RWPE1 (cell line): ENCODE results near the gene SCN11A.

ENCODE experiments used
- CTCF ChIA-PET: fragments of 350-600 bp; sonication (Branson Sonifier 250); formaldehyde crosslinking; extraction: SDS; loops from one replicate; lab custom pipeline; 2021; lab: Yijun Ruan, JAX
- POLR2A ChIA-PET: fragments of 400-600 bp; formaldehyde crosslinking; extraction: SDS; loops from one replicate; lab custom pipeline; 2020; ENCODE audit warnings: antibody characterized with exemption; ENCODE audit not compliant: low non-redundant PET; lab: Yijun Ruan, JAX
- DNase-seq: peaks from one replicate; pipeline ENCODE4 v3.0.0; 2012; ENCODE audit warnings: low spot score
- H3K27ac ChIP-seq: fragments of 450-650 bp; 2 replicates; pipeline ENCODE4 v1.5.1; 2017
- CTCF ChIP-seq: fragments of 450-650 bp; conservative IDR thresholded peaks from 2 replicates; pipeline ENCODE4 v1.5.1; 2017; ENCODE audit warnings: low read depth, mild to moderate bottlenecking

SCN11A gene

GRCh38 chr3:39019299-39019698, 32.4 kb downstream of the SCN11A start:
- POLR2A ChIA-PET = no interaction called here
- CTCF ChIA-PET = no interaction called here
- TF ChIP-seq CTCF = no peak
- DNase-seq = no peak
- H3K27ac ChIP-seq = no peak overlapping the region

GRCh38 chr3:39015418-39015817, 36.3 kb downstream of the SCN11A start:
- no peak for TF ChIP-seq CTCF
- POLR2A ChIA-PET = no interaction called here
- CTCF ChIA-PET = interaction anchor here (0.7 kb wide), 1 partner anchor 201 kb away, joined by 3 read pairs; no protein-coding TSS in a partner anchor
- no peak overlapping the region for H3K27ac ChIP-seq
- DNase-seq = no peak

GRCh38 chr3:39013921-39014509, 37.7 kb downstream of the SCN11A start:
- CTCF ChIA-PET = no interaction called here
- TF ChIP-seq CTCF = no peak
- H3K27ac ChIP-seq = no peak overlapping the region
- DNase-seq = no peak
- POLR2A ChIA-PET = no interaction called here

GRCh38 chr3:39013289-39013688, 38.5 kb downstream of the SCN11A start:
- ChIA-PET CTCF (no interaction called here), POLR2A (no interaction called here)

GRCh38 chr3:39011191-39011736, 40.5 kb downstream of the SCN11A start:
- POLR2A ChIA-PET = no interaction called here
- no peak overlapping the region for H3K27ac ChIP-seq
- CTCF ChIA-PET = interaction anchor here (2.1 kb wide), 1 partner anchor 11 kb away, joined by 7 read pairs; no protein-coding TSS in a partner anchor
- DNase-seq = no peak
- no peak for TF ChIP-seq CTCF

More at GRCh38 chr3:39013289-39013688, 38.5 kb downstream of the SCN11A start:
- no peak overlapping the region for H3K27ac ChIP-seq
- no peak for DNase-seq
- TF ChIP-seq CTCF = no peak

GRCh38 chr3:39005295-39005694, 46.4 kb downstream of the SCN11A start:
- CTCF ChIA-PET = no interaction called here
- no peak overlapping the region for H3K27ac ChIP-seq
- POLR2A ChIA-PET = no interaction called here
- TF ChIP-seq CTCF = no peak
- no peak for DNase-seq
